HEK293T (cell line): ENCODE results near the gene UGGT1.

Experiments
- CTCF ChIA-PET: fragments of 350-600 bp; formaldehyde crosslinking; extraction: SDS; loops from one replicate; lab custom pipeline; 2021; ENCODE audit warnings: antibody characterized with exemption, inconsistent platforms; lab: Yijun Ruan, JAX
- POLR2A ChIA-PET: fragments of 350-600 bp; formaldehyde crosslinking; extraction: SDS; loops from one replicate; lab custom pipeline; 2020; ENCODE audit warnings: antibody characterized with exemption, inconsistent platforms; lab: Yijun Ruan, JAX
- DNase-seq: peaks from one replicate; pipeline ENCODE4 v3.0.0; 2012; ENCODE audit warnings: mixed read lengths; ENCODE audit errors: extremely low spot score
- ARNT ChIP-seq: fragments of 450-650 bp; IDR thresholded peaks from 2 replicates; pipeline ENCODE4 v1.6.1; 2017; ENCODE audit warnings: mild to moderate bottlenecking
- BHLHE40 ChIP-seq: fragments of 450-650 bp; IDR thresholded peaks from 2 replicates; pipeline ENCODE4 v1.6.1; 2016; ENCODE audit warnings: mild to moderate bottlenecking, moderate library complexity, borderline replicate concordance
- CTBP1 ChIP-seq: fragments of 450-650 bp; IDR thresholded peaks from 2 replicates; pipeline ENCODE4 v1.6.1; 2016; ENCODE audit warnings: borderline replicate concordance
- ELF4 ChIP-seq: fragments of 450-650 bp; IDR thresholded peaks from 2 replicates; pipeline ENCODE4 v1.6.1; 2017; ENCODE audit warnings: antibody characterized with exemption
- FOXA1 ChIP-seq: fragments of 450-650 bp; IDR thresholded peaks from 2 replicates; pipeline ENCODE4 v1.6.1; 2016; ENCODE audit warnings: mild to moderate bottlenecking
- FOXK2 ChIP-seq: fragments of 450-650 bp; IDR thresholded peaks from 2 replicates; pipeline ENCODE4 v1.6.1; 2016; ENCODE audit warnings: mild to moderate bottlenecking
- FOXM1 ChIP-seq: fragments of 450-650 bp; IDR thresholded peaks from 2 replicates; pipeline ENCODE4 v1.6.1; 2017; ENCODE audit warnings: mild to moderate bottlenecking, borderline replicate concordance
- HDGF ChIP-seq: fragments of 450-650 bp; IDR thresholded peaks from 2 replicates; pipeline ENCODE4 v1.6.1; 2017; ENCODE audit warnings: antibody characterized with exemption, borderline replicate concordance
- L3MBTL2 ChIP-seq: fragments of 450-650 bp; conservative IDR thresholded peaks from 2 replicates; pipeline ENCODE4 v1.6.1; 2016; ENCODE audit warnings: mild to moderate bottlenecking
- LEF1 ChIP-seq: fragments of 450-650 bp; IDR thresholded peaks from 2 replicates; pipeline ENCODE4 v1.6.1; 2017; ENCODE audit warnings: mild to moderate bottlenecking, borderline replicate concordance
- NFRKB ChIP-seq: fragments of 450-650 bp; IDR thresholded peaks from 2 replicates; pipeline ENCODE4 v1.6.1; 2016; ENCODE audit warnings: mild to moderate bottlenecking, moderate library complexity
- SP1 ChIP-seq: fragments of 450-650 bp; IDR thresholded peaks from 2 replicates; pipeline ENCODE4 v1.6.1; 2017
- SUZ12 ChIP-seq: fragments of 450-650 bp; IDR thresholded peaks from 2 replicates; pipeline ENCODE4 v1.6.1; 2016; ENCODE audit warnings: mild to moderate bottlenecking
- TARDBP ChIP-seq: fragments of 450-650 bp; IDR thresholded peaks from 2 replicates; pipeline ENCODE4 v1.6.1; 2016
- ZNF384 ChIP-seq: fragments of 450-650 bp; IDR thresholded peaks from 2 replicates; pipeline ENCODE4 v1.6.1; 2016
- TF ChIP-seq, protein P1 (sequence below): fragments of 450-650 bp; IDR thresholded peaks from 2 replicates; pipeline ENCODE4 v1.6.1; 2016

The UGGT1 gene

DNA sequence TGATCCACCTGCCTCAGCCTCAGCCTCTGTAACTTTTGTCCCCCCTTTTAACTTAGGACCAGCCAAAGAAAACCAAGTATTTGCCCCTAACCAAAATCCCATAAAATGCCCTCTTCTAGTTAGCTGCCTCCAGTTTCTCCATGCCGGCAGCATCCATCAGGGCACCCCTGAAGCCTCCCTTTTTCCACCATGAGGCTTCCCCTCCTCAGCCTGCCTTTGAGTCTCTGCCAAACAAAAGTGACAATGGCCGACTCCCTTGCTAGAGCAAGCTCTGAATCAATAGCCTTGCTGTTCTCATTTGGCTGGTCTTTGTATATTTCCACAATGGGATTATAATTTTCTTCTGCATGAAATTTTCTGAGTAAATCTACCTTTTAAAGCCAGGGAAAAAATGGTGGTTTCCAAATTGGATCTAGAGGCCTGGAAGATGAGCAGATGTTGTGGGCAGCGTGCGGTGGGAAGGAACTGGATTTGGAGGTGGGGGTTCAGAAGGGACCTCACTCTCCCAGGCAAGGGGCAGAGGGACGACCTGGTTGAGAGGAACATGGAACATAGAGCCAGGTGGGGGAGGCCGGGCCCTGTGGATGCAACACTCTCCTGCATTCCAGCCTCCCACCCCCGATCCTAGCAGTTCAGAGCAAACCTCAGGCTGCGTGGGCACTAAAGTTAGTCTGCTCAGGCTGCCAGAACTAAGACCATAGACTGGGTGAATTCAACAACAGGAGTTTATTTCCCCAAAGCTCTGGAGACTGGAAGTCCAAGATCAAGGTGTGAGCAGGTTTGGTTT, 147.1 kb downstream of the UGGT1 start:
- ChIA-PET POLR2A (no interaction called here), CTCF (no interaction called here)
- TF ChIP-seq TARDBP: no peak
- TF ChIP-seq LEF1: no peak
- TF ChIP-seq ARNT: no peak
- TF ChIP-seq L3MBTL2: no peak
- TF ChIP-seq NFRKB: no peak
- no peak for TF ChIP-seq HDGF
- no peak for TF ChIP-seq ELF4
- no peak for TF ChIP-seq BHLHE40
- TF ChIP-seq, protein P1, sequence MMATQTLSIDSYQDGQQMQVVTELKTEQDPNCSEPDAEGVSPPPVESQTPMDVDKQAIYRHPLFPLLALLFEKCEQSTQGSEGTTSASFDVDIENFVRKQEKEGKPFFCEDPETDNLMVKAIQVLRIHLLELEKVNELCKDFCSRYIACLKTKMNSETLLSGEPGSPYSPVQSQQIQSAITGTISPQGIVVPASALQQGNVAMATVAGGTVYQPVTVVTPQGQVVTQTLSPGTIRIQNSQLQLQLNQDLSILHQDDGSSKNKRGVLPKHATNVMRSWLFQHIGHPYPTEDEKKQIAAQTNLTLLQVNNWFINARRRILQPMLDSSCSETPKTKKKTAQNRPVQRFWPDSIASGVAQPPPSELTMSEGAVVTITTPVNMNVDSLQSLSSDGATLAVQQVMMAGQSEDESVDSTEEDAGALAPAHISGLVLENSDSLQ: no peak
- no peak for TF ChIP-seq SUZ12
- no peak for TF ChIP-seq FOXM1
- no peak for TF ChIP-seq SP1
- no peak for TF ChIP-seq ZNF384
- no peak for TF ChIP-seq FOXK2
- TF ChIP-seq FOXA1: no peak
- TF ChIP-seq CTBP1: no peak
- no peak for DNase-seq

DNA sequence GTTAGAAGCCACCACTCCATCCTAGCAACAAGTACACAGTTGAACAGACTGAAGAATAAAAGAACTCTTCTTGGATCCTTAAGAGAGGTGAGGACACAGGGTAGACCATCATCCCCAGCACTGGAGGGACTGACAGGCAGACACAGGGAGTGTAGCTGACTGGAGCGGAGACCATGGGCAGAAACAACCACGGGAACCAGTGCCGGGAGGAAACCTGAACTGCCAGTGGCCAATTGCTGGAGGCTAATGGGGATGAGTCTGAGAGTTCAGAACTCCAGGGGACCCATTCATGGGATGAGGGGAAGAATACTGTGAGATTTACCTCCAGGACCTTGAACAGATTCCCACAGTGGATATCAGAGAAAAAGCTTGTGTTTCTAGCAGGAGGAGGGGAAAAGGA, 150.9 kb downstream of the UGGT1 start:
- no peak for DNase-seq
- POLR2A ChIA-PET: no interaction called here
- CTCF ChIA-PET: interaction anchor here (0.5 kb wide), 1 partner anchor 11 kb away, joined by 3 read pairs; no protein-coding TSS in a partner anchor
- TF ChIP-seq FOXA1 (no peak), HDGF (no peak), ELF4 (no peak), FOXM1 (no peak), L3MBTL2 (no peak), ARNT (no peak), FOXK2 (no peak), LEF1 (no peak), BHLHE40 (no peak), SP1 (no peak), TARDBP (no peak)
- TF ChIP-seq, protein P1: no peak
